Measurements from ENCODE around the gene CDC42EP1. TPM values are rescaled to one million over a fixed set of nuclear protein-coding genes. Genes with fewer than 3 reads are reported as not detected.

Gene CDC42EP1
- polyA plus RNA-seq, 1 donor from 2014 or later = 0.24 TPM

DNA sequence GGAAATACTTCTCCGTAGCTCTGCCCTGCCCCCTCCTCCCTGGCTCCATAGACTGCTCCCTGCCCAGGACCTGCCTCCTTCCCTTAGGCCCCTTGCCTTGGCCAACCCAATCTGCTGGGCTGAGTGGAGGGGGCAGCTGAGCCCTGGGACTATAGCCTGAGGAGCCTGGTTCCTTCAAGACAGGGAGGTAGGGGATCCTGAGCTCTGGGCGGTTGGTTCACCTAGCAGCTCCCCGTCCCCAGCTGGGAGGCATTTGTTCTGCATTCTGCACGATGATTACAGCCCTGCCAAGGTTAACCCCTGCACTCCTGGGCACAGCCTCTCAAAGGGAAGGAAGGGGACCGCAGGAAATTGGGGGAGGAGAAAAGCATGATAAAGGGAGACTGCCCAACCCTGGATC is 3.6 kb upstream of the CDC42EP1 start:
- Histone ChIP-seq H4K20me1 (ENCODE audit: insufficient read depth) (no peaks in the 10 kb centered on the region), H3K4me2 (ENCODE audit: low read length) (no peak overlapping the region), H3K4me3 (ENCODE audit: low read length) (no peak overlapping the region), H3K9ac (ENCODE audit: low read length) (no peak overlapping the region), H3K27me3 (ENCODE audit: insufficient read depth, low read depth, low read length) (peaks cover 21% of the 10 kb centered on the region), H3K9me2 (ENCODE audit: insufficient read depth, low read length) (no peaks in the 10 kb centered on the region), H3K27ac (ENCODE audit: low read length) (no peak overlapping the region), H3K9me3 (ENCODE audit: low read length) (no peaks in the 10 kb centered on the region), H2AFZ (ENCODE audit: low read depth, low read length) (no peak overlapping the region), H3F3A (ENCODE audit: insufficient read depth, low read length, poor library complexity, severe bottlenecking) (no peaks in the 10 kb centered on the region), H3K79me2 (replicated peaks; ENCODE audit: insufficient read depth, low read length) (no peaks in the 10 kb centered on the region), H3K36me3 (ENCODE audit: insufficient read depth, low read length) (no peaks in the 10 kb centered on the region)
- TF ChIP-seq, protein P1, sequence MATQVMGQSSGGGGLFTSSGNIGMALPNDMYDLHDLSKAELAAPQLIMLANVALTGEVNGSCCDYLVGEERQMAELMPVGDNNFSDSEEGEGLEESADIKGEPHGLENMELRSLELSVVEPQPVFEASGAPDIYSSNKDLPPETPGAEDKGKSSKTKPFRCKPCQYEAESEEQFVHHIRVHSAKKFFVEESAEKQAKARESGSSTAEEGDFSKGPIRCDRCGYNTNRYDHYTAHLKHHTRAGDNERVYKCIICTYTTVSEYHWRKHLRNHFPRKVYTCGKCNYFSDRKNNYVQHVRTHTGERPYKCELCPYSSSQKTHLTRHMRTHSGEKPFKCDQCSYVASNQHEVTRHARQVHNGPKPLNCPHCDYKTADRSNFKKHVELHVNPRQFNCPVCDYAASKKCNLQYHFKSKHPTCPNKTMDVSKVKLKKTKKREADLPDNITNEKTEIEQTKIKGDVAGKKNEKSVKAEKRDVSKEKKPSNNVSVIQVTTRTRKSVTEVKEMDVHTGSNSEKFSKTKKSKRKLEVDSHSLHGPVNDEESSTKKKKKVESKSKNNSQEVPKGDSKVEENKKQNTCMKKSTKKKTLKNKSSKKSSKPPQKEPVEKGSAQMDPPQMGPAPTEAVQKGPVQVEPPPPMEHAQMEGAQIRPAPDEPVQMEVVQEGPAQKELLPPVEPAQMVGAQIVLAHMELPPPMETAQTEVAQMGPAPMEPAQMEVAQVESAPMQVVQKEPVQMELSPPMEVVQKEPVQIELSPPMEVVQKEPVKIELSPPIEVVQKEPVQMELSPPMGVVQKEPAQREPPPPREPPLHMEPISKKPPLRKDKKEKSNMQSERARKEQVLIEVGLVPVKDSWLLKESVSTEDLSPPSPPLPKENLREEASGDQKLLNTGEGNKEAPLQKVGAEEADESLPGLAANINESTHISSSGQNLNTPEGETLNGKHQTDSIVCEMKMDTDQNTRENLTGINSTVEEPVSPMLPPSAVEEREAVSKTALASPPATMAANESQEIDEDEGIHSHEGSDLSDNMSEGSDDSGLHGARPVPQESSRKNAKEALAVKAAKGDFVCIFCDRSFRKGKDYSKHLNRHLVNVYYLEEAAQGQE (IDR thresholded peaks at IDR 0.05; ENCODE audit: borderline replicate concordance) = no peak
- TF ChIP-seq SMC3 (conservative IDR thresholded peaks at IDR 0.05; ENCODE audit: poor library complexity) = no peak

- no peak overlapping the region for H3K9ac ChIP-seq (ENCODE audit: low read length)
- H3K36me3 ChIP-seq (ENCODE audit: insufficient read depth, low read length) = no peaks in the 10 kb centered on the region
- no peaks in the 10 kb centered on the region for H4K20me1 ChIP-seq (ENCODE audit: insufficient read depth)
- no peak overlapping the region for H2AFZ ChIP-seq (ENCODE audit: low read depth, low read length)
- H3K9me2 ChIP-seq (ENCODE audit: insufficient read depth, low read length) = no peaks in the 10 kb centered on the region
- H3F3A ChIP-seq (ENCODE audit: insufficient read depth, low read length, poor library complexity, severe bottlenecking) = no peaks in the 10 kb centered on the region
- H3K9me3 ChIP-seq (ENCODE audit: low read length) = no peaks in the 10 kb centered on the region
- H3K27me3 ChIP-seq (ENCODE audit: insufficient read depth, low read depth, low read length) = peaks cover 29% of the 10 kb centered on the region
- H3K27ac ChIP-seq (ENCODE audit: low read length) = no peak overlapping the region
- no peak overlapping the region for H3K4me3 ChIP-seq (ENCODE audit: low read length)
- no peak for TF ChIP-seq MXI1 (conservative IDR thresholded peaks at IDR 0.05; ENCODE audit: poor library complexity, severe bottlenecking)
- TF ChIP-seq RAD21 (conservative IDR thresholded peaks at IDR 0.05) = no peak
- no peak for TF ChIP-seq SMC3 (conservative IDR thresholded peaks at IDR 0.05; ENCODE audit: poor library complexity)
- TF ChIP-seq TAF1 (IDR thresholded peaks at IDR 0.05; ENCODE audit: low read depth) = no peak
- TF ChIP-seq, protein P1 (IDR thresholded peaks at IDR 0.05; ENCODE audit: borderline replicate concordance) = no peak
- TF ChIP-seq, protein P2, sequence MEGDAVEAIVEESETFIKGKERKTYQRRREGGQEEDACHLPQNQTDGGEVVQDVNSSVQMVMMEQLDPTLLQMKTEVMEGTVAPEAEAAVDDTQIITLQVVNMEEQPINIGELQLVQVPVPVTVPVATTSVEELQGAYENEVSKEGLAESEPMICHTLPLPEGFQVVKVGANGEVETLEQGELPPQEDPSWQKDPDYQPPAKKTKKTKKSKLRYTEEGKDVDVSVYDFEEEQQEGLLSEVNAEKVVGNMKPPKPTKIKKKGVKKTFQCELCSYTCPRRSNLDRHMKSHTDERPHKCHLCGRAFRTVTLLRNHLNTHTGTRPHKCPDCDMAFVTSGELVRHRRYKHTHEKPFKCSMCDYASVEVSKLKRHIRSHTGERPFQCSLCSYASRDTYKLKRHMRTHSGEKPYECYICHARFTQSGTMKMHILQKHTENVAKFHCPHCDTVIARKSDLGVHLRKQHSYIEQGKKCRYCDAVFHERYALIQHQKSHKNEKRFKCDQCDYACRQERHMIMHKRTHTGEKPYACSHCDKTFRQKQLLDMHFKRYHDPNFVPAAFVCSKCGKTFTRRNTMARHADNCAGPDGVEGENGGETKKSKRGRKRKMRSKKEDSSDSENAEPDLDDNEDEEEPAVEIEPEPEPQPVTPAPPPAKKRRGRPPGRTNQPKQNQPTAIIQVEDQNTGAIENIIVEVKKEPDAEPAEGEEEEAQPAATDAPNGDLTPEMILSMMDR (IDR thresholded peaks at IDR 0.05; ENCODE audit: poor library complexity, severe bottlenecking) = no peak
- no peak for TF ChIP-seq EZH2 (IDR thresholded peaks at IDR 0.05; ENCODE audit: borderline replicate concordance, insufficient read depth, low read length, poor library complexity, severe bottlenecking)
- TF ChIP-seq EP300 (conservative IDR thresholded peaks at IDR 0.05; ENCODE audit: poor library complexity, severe bottlenecking) = no peak
- TF ChIP-seq POLR2AphosphoS5 (IDR thresholded peaks at IDR 0.05) = no peak
- H3K79me2 ChIP-seq (replicated peaks; ENCODE audit: insufficient read depth, low read length) = no peaks in the 10 kb centered on the region
- H3K4me2 ChIP-seq (ENCODE audit: low read length) = no peak overlapping the region
These were observed 2.8 kb upstream of the CDC42EP1 start for GRCh38 chr22:37557321-37558001.
